A673 (cell line): Measurements from ENCODE around the gene XDH. TPM values are rescaled to one million over a fixed set of nuclear protein-coding genes. Genes with fewer than 3 reads are reported as not detected.

Experiments used
- BruUV-seq: library from RNA; stranded (reverse); fragments of 400-500 nt; replicated peaks from 2 replicates; lab custom pipeline; 2021; lab: Mats Ljungman, UMichigan
- CTCF ChIA-PET: fragments of 300-600 bp; sonication (Branson Sonifier 250); formaldehyde crosslinking; loops from one replicate; lab custom pipeline; 2022; ENCODE audit warnings: antibody characterized with exemption; lab: Charles Lee
- POLR2A ChIA-PET: fragments of 300-600 bp; sonication (Branson Sonifier 250); formaldehyde crosslinking; loops from one replicate; lab custom pipeline; 2022; ENCODE audit warnings: antibody characterized with exemption; ENCODE audit not compliant: low non-redundant PET; lab: Charles Lee
- DNase-seq: peaks from one replicate; pipeline ENCODE4 v3.0.0-alpha.2; 2015; ENCODE audit warnings: low spot score
- H3K27ac ChIP-seq: fragments of 200-600 bp; sonication (generic); 2 replicates; pipeline ENCODE4 v1.5.1; 2016; ENCODE audit warnings: mixed run types, low read depth, mild to moderate bottlenecking, mixed read lengths, antibody characterized with exemption, low read length; ENCODE audit not compliant: poor library complexity, severe bottlenecking
- H3K27me3 ChIP-seq: fragments of 200-600 bp; sonication (generic); replicated peaks from 2 replicates; pipeline ENCODE4 v1.6.1; 2017; ENCODE audit warnings: mixed run types, low read depth, mild to moderate bottlenecking, mixed read lengths, antibody characterized with exemption, low read length; ENCODE audit not compliant: insufficient read depth, poor library complexity
- H3K36me3 ChIP-seq: fragments of 200-600 bp; sonication (generic); 2 replicates; pipeline ENCODE4 v1.6.1; 2016; ENCODE audit warnings: mixed run types, mild to moderate bottlenecking, mixed read lengths, antibody characterized with exemption, low read length; ENCODE audit not compliant: insufficient read depth, poor library complexity, severe bottlenecking
- H3K4me1 ChIP-seq: fragments of 200-600 bp; sonication (generic); 2 replicates; pipeline ENCODE4 v1.6.1; 2017; ENCODE audit warnings: mixed run types, mild to moderate bottlenecking, mixed read lengths, antibody characterized with exemption, low read length; ENCODE audit not compliant: insufficient read depth, poor library complexity, severe bottlenecking
- H3K4me3 ChIP-seq: fragments of 200-600 bp; sonication (generic); 2 replicates; pipeline ENCODE4 v1.5.1; 2016; ENCODE audit warnings: low read depth, mixed run types, mild to moderate bottlenecking, mixed read lengths, low read length; ENCODE audit not compliant: poor library complexity, severe bottlenecking
- H3K9me3 ChIP-seq: fragments of 200-600 bp; sonication (generic); 2 replicates; pipeline ENCODE4 v1.6.1; 2016; ENCODE audit warnings: mixed run types, low read depth, mild to moderate bottlenecking, mixed read lengths, antibody characterized with exemption, low read length; ENCODE audit not compliant: poor library complexity, severe bottlenecking
- EZH2 ChIP-seq: fragments of 200-600 bp; sonication (generic); IDR thresholded peaks from 2 replicates; pipeline ENCODE4 v1.6.1; 2017; ENCODE audit warnings: borderline replicate concordance, low read depth, mild to moderate bottlenecking, mixed read lengths, antibody characterized with exemption, low read length; ENCODE audit not compliant: poor library complexity, severe bottlenecking
- intact Hi-C: fragments of 100-400 bp; cut with micrococcal nuclease; formaldehyde crosslinking; loops from one replicate; pipeline ENCODE4 v1.10.0; 2022; ENCODE audit not compliant: unreplicated experiment
- total RNA-seq: library from RNA; stranded (reverse); gene quantifications from 2 replicates; pipeline ENCODE4 v1.2.3, GENCODE V29; 2021
- TF ChIP-seq, protein P1 (sequence below): fragments of 300-800, 200-600 bp; sonication (generic); conservative IDR thresholded peaks from 2 replicates; pipeline ENCODE4 v1.5.1; 2017; ENCODE audit warnings: low read depth, mild to moderate bottlenecking, antibody characterized with exemption, low read length, moderate library complexity, mixed read lengths

Gene XDH
- total RNA-seq, 1 experiment from 2014 or later: 0.19 TPM

DNA sequence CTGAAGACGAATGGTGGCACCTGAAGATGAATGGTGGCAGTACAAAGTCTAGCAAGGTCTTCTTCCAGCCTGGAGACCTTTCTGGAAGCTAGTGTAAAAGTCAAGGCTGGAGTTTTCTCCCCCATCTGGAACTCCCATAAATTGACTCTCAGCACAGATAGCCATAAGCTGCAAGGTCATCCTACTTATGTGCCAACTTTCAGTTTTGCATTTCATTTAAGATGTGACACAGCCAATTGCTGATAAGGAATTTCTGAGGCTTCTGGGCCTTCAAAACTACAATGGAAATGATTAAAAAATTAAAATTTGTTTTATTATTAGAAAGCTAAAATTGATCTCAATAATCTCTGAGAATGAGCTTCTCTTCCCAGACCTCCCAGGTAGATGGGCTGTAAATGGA is 10.2 kb downstream of the XDH start:
- no peak for TF ChIP-seq EZH2
- TF ChIP-seq, protein P1, sequence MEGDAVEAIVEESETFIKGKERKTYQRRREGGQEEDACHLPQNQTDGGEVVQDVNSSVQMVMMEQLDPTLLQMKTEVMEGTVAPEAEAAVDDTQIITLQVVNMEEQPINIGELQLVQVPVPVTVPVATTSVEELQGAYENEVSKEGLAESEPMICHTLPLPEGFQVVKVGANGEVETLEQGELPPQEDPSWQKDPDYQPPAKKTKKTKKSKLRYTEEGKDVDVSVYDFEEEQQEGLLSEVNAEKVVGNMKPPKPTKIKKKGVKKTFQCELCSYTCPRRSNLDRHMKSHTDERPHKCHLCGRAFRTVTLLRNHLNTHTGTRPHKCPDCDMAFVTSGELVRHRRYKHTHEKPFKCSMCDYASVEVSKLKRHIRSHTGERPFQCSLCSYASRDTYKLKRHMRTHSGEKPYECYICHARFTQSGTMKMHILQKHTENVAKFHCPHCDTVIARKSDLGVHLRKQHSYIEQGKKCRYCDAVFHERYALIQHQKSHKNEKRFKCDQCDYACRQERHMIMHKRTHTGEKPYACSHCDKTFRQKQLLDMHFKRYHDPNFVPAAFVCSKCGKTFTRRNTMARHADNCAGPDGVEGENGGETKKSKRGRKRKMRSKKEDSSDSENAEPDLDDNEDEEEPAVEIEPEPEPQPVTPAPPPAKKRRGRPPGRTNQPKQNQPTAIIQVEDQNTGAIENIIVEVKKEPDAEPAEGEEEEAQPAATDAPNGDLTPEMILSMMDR: no peak
- no peaks in the 10 kb centered on the region for H3K4me1 ChIP-seq
- ChIA-PET POLR2A (no interaction called here), CTCF (no interaction called here)
- H3K27me3 ChIP-seq: peaks cover under 1% of the 10 kb centered on the region
- intact Hi-C loops: no loop called here
- H3K9me3 ChIP-seq: no peaks in the 10 kb centered on the region
- no peaks in the 10 kb centered on the region for H3K36me3 ChIP-seq
- DNase-seq: no peak
- BruUV-seq: no TSS peak
- H3K27ac ChIP-seq: no peak overlapping the region
- H3K4me3 ChIP-seq: no peak overlapping the region

DNA sequence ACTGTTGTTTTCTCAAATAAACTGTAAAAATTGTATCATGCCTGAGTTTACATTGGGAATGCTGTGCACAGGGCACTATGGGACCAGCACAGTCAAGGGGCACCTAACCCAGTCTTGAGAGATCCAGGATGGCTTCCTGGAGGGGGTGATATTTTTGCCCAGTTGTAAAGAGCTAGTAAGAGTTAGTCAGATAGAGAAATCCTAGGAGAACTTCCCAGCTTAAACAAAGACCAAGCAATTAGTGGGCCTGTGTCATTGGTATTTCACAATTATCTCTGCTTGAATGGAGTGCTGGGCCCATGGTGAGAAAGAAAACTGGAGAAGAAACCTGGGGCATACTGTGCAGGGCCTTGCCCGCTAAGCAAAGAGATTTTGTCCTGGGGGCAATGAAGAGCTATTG is 12.2 kb downstream of the XDH start:
- Histone ChIP-seq H3K4me3 (no peak overlapping the region), H3K27me3 (no peaks in the 10 kb centered on the region), H3K4me1 (no peaks in the 10 kb centered on the region), H3K9me3 (no peaks in the 10 kb centered on the region), H3K36me3 (no peaks in the 10 kb centered on the region), H3K27ac (no peak overlapping the region)
- BruUV-seq: no TSS peak
- ChIA-PET CTCF (no interaction called here), POLR2A (no interaction called here)
- DNase-seq: no peak
- intact Hi-C loops: no loop called here
- TF ChIP-seq, protein P1: no peak
- no peak for TF ChIP-seq EZH2

GRCh38 chr2:31401580-31401979 is 13.0 kb downstream of the XDH start:
- H3K4me1 ChIP-seq: no peaks in the 10 kb centered on the region
- POLR2A ChIA-PET: no interaction called here
- DNase-seq: no peak
- no peak overlapping the region for H3K27ac ChIP-seq
- H3K4me3 ChIP-seq: no peak overlapping the region
- no peaks in the 10 kb centered on the region for H3K9me3 ChIP-seq
- CTCF ChIA-PET: no interaction called here
- intact Hi-C loops: no loop called here
- no peaks in the 10 kb centered on the region for H3K36me3 ChIP-seq
- no peaks in the 10 kb centered on the region for H3K27me3 ChIP-seq
- no TSS peak for BruUV-seq
- TF ChIP-seq EZH2: no peak
- TF ChIP-seq, protein P1: no peak
